NCI-H2029 treated with DMSO at 0.1 percent for 48 hours (cell line): ENCODE measurements around the gene ADAMTS2.

Experiments used
- DNase-seq: peaks from one replicate; lab custom pipeline; 2025; lab: John Stamatoyannopoulos, UW

ADAMTS2 gene

DNA sequence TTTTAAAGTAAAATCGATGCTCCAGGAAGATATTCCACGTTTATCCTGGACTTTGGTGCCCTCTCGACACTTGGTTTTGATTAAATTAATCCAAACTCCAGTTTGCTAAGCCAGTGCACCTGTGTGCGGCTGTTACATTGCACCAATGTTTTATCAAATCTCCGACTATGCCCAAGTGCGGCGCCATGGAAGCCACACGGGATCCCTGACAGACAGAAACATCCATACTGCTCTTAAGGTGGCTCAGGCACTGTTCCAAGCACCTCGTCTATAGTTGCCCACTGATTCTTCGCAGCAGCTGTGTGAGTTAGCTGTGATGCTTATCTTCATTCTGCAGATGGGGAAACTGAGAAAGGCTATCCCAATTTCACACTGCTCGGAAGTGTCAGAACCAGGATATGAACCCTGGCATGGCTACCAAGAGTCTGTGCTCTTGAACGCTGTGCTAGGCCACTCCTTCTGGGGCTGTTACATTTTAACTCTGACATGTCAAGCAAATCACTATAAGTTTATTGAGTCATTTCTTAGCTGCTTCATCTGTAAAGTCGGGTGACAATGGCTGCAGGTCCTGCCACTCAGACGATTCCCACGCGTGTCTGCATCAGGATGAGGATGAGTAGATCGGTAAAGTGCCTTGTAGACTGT lies 113.0 kb downstream of the ADAMTS2 start:
- no peak for DNase-seq

DNA sequence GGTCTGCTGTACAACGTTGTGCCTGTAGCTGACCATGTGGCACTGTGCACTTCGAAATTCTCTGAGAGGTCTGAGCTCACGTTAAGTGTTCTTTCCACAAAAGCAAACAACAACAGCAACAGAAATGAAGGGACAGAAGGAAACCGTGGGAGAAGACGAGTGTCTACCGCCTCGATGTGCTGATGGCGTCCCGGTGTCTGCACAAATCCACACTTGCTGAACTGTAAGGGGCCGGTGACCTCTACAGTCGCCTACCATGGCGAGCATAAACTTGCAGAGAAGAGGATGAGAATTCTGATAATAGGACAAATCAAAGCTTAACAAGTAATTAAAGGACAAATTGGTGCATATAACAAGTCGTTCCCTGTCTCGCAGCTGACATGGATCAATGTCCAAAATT lies 114.0 kb downstream of the ADAMTS2 start:
- DNase-seq, result no peak

DNA sequence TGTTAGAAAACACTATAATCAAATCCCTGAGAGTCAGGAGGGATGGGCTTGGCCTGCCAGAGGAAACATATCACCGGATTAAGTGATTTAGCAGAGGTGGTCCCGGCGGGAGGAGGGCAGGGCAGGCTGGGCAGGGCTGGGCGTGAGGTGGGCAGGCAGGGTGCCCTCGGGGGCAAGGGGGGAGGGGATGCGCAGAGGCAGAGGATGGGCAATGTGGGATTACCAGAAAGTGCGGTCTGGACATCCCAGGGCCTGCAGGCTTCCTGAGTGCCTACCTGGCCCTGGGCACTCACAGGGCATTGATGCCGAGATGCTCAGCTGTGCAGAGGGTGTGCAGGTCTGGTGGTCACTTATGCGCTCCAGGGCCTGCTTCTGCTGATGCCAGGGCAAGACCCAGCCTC lies 115.2 kb downstream of the ADAMTS2 start:
- DNase-seq, result no peak

DNA sequence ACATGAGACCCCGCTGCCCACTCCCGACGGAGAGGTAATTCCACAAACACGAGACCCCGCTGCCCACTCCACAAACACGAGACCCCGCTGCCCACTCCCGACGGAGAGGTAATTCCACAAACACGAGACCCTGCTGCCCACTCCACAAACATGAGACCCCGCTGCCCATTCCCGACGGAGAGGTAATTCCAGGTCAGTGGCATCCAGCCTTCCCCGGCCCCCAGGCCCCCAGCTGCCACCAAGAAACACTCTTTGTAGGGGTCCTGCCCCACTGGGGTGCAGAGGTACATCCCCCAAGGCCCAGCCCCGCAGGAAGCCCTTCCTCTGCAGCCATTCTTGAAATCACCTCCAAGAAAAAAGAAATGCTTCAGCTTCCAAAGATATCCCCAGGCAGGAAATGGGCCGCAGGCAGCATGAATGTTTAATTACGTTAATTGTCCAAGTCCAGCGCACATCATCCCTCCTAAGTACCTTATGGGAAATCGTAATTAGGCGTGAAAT lies 115.9 kb downstream of the ADAMTS2 start:
- no peak for DNase-seq

DNA sequence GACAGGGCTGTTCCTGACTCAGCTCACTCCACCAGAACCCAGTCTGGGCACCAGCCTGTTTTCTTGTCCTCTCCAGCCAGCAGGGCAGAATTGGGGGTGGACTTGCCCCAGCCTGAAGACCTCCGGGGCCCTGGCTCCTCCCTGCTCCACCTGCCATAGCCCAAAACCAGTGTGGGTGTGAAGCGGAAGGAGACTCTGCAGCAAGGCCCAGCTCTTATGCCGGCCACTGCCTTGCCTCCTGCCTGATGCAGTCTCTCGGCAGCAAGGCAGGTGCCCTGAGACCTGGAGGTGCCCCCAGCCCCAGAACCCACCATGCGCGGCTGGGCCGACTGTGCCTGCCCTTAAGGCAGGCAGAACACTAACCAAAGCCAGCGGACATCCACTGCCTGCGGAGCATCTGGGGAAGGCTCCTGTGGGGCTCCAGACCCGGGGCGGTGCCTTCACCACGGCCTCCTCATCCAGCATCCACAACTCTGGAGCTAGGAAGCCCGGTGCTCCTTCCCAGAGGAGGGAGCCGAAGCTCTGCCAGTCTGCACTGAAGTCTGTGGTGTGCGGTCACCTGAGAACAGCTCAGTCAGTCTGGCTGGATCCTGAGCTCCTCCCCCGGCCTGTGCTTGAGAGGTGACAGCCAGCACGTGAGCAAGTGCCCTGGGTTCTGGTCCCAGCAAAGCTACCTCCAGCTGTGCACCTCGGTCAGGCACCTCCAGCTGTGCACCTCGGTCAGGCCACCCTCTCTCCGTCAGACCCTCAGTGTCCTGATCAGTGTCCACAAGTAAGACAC lies 116.7 kb downstream of the ADAMTS2 start:
- DNase-seq, result no peak

DNA sequence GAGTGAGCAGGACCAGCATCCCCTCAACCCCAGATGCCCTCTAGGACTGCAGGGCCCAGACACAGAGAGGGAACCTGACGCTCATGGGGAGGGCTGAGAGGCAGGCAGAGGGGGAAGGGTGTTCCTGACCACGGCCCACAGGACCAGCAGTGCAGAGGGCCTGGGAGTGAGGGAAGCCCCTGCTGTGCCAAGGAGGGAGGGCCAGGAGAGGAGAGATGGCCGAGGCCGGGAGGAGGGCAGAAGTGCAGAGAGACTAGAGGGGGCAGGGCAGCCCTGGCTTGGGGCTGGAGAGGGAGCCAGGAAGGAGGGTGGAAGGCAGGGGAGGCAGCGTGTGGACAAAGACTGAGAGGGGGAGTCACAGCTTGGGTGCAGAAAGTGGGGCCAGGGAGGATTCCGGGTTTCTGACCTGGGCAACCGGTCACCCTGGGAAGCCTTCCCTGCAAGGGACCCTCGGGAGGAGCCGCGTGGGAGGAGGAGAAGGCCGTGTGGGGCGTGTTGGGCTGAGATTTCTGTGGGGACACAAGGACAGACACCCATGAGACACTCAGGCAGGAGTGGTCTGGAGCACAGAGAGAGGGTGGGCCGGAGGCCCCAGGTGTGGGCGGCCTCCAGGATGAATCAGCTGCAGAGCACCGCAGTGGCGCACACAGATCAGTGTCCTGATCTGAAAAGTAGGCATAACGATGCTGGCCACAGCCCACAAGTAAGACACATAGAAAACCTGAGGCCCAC lies 117.5 kb downstream of the ADAMTS2 start:
- no peak for DNase-seq

DNA sequence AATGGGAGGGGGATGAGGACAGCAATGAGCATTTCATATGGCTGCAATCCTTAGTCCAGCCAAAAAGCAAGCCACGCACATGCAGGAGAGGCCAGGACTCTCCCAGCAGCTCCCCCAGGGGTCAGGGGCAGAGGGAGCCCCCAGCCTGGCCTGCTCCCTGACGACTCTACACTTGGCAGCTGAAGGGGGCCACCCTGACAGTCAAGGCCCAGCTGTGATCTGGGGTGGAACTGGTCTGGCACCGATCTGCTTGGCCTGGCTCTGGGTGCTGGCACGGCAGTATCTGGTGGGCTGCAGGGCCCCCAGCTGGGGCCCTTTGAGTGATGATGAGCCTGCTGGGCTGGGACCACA lies 118.1 kb downstream of the ADAMTS2 start:
- DNase-seq, result no peak

DNA sequence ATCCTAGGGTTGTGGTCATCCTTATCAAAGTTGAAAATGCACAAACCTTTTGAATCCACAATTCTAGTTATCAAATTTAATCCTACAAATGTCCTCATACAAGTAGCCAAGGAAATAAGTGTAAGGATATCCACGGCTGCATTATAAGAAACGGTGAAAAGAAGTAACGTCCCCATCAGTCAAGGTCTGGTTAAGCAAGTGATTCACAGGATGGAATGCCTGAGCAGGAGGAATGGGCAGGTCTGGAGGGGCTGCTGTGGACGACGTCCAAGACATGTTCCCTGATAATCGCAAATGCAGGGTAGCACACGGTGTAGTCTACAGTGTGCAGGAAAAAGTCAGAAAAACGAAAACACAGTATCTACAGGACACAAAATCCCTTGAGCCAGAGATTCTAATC lies 118.6 kb downstream of the ADAMTS2 start:
- no peak for DNase-seq

DNA sequence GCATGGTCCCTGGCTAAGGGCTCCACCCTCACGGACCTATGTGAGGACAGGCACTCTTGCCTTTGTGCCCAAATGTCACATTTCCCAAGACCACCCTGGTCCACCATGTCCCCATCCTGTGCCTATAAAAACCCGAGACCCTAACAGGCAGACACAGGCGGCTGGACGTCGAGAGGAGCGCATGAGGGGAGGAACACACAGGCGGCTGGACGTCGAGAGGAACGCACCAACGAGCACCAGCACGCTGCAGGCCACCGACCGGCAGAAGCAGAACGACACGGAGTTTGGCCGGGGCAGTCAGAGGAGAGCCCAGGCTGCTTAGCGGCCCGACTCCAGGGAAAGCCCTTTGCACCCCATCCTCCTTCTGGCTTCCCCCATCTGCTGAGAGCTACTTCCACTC lies 119.9 kb downstream of the ADAMTS2 start:
- DNase-seq, result no peak

DNA sequence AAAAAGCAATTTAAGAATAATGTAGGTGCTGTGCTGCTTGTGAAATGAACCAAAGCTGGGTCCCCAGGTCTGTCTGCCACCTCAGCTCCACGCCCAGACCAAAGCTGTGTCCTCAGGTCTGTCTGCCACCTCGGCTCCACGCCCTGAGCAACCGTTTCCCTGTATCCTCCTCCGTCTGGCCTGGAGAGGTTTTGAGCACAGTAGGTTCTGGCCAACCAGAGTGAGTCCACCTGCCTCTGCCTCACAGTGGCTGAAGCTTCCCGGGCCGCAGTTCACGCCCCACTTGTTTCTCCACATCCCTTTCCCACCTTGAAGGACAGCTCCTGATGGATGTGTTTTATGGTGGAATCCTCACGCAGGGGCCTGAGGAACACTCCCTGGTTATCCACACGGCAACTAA lies 120.5 kb downstream of the ADAMTS2 start:
- no peak for DNase-seq

DNA sequence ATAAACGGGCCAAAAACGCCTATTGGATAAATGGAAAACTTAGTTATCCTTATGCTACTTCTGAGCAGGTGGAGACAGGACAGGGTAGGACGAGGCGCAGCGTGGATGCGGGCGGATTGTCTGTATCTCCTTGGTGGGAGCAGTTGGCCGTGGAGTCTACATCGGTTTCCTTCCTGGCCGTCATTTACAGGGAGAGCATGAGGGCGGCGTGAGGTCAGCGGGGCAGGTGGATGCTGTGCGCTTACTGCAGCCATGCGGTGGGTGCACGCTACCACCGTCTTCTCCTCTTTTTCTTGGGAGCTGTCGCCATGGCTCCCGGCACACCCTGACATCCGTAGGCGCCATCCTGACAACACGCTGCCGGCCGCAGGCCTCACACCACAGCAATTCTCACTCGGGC lies 121.3 kb downstream of the ADAMTS2 start:
- no peak for DNase-seq

DNA sequence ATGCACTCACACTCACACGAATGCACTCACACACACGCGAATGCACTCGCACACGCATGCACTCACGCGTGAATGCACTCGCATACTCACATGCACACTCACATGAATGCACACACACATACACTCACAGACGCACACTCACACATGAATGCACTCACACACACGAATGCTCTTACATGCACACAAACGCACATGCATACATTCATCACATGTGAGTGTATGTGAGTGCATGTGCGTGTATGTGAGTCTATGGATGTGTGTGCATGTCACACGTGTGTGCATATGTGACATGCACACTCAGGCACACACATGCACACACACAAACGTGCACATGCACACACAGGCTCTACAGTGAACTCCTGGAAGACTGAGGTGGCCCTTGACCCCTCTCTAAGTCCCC lies 121.7 kb downstream of the ADAMTS2 start:
- no peak for DNase-seq

DNA sequence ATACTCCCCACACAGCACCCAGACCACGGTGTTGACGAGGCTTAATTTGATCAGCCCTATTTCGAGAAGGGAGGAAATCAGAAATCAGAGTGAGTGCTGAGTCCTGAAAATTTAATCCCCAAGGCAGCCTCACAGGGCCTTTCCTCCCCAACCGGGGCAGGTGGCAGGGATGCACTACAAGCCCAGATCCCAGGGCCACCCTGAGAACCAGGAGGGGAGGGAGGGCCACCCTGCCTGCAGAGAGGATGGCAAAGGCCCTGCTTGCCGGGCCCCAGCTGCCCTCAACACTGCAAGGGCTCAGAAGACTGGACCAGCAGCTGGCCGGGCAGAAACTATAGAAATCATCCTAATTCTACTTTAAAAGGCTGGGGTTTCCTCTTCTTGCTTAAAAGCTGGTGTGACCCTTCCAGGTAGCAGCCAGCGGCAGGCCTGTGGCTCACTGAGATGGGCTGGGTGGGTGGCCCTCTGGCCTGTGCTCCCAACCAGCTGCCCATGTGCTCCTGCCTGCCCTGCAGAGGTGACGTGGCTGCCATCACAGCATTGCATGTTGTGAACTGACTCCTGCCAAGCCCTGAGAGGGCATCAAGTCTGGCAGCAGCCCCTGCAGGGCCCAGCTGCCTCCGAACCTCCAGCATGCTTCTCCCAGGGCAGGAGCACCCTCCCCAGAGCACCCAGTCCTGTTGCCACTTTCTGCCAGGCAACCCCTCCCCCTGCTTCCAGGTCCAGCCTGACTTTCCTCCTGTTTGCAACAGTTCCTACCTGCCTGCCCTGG lies 122.8 kb downstream of the ADAMTS2 start:
- no peak for DNase-seq

DNA sequence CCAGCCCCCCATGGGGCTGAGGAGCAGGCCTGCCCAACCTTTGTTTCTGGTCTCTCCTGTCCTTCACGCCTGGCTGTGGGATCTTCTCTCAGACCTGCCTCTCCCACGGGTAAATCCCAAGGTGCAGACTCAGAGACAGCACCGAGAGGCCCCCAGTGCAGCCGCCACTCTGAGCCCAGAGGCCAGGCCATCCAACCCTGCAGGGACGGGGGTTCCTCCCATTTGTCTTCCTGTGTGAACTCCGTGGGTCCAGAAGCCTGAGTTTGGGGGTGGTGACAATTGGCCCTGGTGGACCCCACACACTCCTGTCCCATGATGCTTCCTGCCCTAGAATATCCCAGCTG lies 123.4 kb downstream of the ADAMTS2 start:
- DNase-seq, result no peak

DNA sequence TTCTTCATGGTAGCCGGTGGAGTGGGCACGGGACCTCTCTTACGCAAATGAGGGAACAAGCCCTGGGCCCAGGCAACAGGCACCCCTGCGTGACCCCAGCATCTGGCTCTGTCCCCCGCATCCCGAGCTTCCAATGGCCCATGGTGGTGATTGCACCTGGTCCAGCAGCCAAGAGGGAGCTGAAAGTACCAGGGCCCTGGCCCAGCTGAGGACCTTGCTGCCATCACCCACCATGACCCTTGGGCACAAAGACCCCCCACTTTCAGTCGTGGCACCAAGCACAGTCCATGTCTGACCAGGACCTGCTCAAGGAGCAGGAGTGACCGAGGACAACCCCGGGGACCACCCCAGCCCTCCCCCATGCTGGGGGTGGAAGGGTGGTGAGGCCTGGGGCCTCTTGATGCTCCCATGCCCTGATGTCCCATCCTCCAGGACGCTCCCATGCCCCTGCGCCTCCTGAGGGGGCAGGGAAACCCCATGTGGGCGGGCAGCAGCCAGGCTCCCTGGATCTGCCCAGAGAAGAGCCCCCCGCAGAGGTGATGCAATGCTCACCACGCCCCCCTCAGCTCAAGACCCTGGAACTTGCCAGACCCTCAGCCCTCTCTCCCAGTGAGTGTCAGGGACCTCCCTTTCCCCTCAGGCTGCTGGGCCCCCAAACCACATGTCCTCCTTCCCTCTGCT lies 123.9 kb downstream of the ADAMTS2 start:
- no peak for DNase-seq

DNA sequence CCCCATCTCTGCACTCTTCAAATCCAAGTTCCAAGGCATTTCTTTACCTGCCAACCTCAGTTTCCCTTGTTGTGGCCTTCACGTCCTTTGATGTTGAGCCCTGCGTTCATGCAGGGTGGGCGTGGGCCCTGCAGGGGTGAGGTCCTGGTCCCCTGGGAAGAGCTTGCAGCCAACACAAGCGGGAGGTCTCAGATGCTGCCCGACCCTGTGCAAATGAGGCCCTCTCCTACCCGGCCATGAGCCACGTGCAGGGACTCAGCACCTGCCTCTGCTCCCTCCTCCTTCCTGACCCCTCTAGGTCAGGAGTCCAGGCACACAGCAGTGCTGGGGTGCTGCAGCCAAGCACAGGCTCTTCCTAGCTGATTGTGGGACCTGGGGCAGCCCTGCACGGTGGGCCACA lies 124.5 kb downstream of the ADAMTS2 start:
- no peak for DNase-seq

DNA sequence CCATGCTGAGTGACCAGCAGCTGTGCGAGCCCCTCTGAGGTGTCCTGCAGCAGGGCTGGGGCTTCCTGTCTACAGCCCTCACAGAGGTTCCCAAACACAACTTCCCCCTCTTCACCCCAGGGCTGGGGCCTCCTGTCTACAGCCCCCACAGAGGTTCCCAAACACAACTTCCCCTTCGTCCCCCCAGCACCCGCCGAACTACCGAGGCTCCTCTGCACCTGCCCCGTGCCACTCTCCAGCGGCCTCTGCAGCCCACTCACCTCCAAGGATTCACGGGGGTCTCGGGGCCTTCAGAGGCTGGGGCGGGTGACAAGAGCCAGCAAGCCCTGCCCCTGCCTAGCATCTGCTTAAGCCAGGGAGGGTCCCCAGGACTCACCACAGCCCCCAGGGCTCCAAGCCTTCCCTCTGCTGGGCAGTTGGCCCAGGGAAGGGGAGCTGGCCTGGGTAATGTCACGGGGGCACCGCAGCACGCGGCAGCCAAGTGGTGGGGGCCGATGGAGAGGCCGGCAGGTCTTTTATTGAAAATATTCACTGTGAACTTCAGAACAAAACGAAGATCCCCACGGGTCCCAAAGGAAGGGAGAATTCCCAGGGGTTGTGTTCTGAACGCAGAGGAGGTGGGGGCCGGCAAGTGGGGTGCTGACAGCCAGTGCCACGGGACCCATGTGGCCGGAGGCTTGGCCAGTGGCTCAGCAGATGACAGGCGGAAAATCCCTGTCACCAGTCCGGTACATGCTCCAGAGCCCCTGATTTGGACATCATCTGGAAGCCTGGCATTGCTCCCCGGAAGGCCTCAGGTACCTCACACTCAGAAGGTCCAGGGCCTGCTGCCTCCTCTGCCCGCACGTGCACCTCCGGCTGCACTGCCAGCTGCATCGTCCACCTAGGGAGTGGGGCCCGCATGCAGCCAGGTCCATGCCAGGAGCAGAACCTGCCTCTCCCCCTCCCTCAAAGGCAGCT lies 125.3 kb downstream of the ADAMTS2 start:
- no peak for DNase-seq

DNA sequence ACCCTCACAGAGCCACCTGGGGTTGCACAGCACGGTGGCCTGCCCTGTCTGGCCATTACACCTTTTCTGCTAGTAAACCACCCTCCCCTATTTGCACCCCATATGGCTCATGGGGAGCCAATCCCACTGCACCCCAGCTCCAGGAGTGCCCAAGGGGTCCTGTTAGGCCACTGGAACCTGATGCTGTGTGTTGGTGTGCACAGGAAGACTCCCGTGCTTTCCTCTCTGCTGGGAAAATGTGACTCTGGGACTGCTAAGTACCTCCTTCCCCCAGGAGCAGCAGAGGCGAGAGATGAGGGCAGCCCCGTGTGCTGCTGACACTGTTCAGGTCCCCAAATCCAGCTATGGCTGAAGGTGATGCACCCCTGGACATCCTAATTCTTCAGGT lies 126.3 kb downstream of the ADAMTS2 start:
- DNase-seq, result no peak

DNA sequence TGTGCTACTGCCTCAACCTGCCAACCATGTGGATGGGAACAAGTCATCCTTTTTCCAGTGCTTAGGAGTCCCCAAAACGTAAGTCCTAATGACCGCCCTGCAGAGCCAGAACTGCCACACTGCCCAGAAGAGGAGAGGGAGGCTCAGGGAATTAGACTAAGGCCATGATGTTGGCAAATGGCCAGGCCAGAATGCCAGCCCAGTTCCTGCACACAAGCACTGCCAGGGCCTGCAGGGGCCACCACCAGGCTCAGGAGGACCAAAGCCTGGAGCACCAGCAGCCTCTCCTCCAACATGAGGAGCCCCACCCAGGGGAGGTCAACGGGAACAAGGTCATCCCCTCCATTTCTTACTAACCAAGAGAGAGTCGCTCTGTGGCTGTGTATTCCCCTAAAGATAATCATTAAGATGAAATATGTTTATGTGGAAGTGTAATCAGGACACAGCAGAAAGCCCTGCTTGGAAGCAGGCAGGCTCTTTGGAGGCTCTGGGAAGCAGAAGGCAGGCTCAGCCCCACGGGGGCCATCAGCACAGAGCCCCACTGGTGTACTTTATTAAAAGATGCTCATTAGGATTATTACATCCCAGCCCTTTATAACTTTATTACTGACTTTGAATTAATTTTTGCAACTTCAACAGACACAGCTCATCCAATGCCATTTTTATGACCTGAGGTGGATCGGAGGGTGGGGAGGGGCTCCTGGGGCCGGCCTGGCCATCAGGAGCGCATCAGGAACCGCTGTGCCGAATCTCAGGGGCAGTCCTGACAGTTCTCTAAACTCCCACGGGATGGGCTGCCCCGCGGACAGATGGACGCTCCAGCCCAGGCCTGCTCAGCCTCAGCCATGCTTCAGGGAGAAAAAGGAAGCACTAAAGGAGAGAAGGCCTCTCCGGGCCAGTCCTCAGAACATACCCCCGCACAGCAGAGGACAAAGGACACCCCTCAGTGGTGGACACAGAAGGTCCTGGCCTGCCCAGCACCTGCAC lies 127.0 kb downstream of the ADAMTS2 start:
- no peak for DNase-seq

DNA sequence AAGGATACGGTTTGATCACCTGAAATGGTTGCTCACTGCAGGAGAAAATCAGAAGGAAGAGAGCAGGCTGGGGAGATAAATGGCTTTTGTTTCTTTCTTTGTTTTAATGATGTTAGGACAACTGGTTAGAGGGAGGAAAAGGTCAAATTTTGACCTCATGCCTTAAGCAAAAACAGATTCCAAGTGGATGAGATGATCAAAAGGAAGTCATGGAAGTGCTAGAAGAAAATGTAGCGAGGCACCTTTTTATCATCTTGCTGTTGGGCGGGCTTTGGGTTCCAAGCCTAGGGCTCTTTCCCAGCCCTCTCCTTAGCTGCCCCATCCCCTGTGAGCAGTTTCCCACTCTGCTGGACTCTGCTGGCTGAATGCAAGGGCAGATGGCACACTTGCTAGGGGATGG lies 127.9 kb downstream of the ADAMTS2 start:
- DNase-seq, result no peak
